GM18868 (cell line): ENCODE results near the gene RIC8B.
"Not testable (repeated sequence)": the region's sequence is repeated elsewhere in the genome, so short reads cannot be mapped to it uniquely, and the experiment has no call there.

Source experiments
- ATAC-seq: cut with Tn5 transposase; IDR thresholded peaks from one replicate; pipeline ENCODE4 v1.9.1; 2021; ENCODE audit warnings: mild to moderate bottlenecking, moderate library complexity; ENCODE audit not compliant: unreplicated experiment

The RIC8B gene

DNA sequence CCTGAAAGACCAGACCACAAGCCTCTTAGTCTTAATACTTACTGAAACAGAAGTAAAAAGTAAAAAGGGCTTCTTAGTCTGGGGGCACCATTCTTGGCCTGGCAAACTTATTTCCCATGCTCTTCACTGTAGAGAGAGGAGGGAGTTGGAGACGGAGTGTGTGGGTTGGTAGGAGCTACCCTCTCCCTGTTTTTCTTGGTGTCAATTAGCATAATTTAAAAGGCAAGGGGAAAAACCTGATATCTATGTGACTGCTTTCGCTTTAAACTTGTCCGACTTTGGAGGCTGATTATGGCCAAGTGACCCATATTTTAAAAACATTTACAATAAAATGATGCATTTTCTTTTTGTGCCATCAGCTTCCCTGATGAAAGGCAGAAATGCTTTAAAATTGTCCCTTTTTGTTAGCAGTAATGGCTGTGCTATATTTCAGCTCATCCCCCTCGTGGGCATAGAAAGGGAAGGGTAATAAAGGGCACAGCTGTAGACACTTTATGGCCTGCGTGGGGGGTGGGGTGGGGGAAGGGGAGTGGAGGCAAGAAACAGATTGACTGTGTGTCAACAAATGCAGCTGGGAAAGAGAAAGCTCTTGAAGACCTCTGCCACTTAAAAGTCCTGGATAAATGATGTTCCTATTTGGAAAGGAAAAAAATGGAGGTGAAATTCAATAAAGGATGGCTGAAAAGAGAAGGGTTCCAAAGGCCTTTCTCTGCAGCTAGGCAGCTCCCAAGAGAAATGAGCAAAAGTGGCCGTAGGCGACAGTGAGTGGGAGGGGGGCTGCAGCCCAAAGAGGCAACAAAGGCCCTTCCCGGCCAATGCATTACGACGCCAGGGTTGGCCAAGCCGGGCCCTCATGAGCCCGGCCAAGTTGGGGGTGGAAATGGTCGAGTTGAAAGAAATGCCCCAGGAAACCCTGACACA lies 123.8 kb downstream of the RIC8B start:
- ATAC-seq, result no peak

DNA sequence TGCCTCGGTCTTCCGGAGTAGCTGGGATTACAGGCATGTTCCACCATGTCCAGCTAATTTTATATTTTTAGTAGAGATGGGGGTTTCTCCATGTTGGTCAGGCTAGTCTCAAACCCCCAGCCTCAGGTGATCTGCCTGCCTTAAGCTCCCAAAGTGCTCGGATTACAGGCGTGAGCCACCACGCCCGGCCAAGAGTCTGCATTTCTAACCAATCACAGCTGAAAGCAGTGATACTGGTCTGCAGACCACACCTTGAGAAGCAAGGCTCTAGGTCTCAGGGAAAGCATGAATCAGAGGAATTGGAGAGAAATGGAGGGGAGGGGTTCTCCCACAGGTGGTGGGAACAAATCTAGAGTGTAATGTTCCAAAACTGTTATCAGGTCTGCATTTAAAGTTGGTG lies 126.1 kb downstream of the RIC8B start:
- no peak for ATAC-seq

DNA sequence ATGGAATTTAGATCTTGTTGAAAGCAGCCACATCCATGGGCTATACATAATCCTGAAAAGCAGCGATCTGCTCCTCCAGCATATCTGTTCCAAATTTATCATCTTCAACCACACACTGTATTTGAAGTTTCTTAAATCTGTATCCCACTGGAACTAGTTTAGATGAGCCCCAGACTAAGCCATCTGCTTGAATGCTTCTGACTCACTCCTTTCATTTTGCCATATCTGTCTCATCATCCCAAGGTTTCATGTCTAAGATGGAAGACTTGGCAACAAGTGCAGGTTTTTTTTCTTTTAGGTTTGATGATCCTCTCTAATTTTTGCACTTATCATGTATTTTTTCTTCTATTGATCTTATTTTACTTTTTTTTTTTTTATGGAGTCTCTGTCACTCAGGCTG lies 126.8 kb downstream of the RIC8B start:
- no peak for ATAC-seq

DNA sequence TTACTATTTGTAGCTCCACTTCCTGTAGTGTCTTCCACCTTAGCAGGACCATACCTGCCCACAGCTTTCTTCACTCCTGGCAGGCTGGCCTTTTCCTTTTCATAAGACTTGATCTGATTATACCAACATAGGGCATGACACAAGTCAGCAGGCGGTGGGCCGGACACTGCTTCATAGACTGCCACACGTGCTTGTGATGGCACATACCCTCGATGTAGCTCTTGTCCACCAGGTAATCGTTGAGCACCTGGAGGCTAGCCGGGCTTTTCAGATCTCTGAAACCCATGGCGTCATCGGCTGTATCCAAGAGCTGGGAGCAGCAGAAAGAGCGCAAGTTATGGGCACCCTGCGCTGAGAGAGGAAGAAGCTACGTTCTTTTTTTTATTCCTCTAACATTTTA lies 127.6 kb downstream of the RIC8B start:
- ATAC-seq, result no peak

DNA sequence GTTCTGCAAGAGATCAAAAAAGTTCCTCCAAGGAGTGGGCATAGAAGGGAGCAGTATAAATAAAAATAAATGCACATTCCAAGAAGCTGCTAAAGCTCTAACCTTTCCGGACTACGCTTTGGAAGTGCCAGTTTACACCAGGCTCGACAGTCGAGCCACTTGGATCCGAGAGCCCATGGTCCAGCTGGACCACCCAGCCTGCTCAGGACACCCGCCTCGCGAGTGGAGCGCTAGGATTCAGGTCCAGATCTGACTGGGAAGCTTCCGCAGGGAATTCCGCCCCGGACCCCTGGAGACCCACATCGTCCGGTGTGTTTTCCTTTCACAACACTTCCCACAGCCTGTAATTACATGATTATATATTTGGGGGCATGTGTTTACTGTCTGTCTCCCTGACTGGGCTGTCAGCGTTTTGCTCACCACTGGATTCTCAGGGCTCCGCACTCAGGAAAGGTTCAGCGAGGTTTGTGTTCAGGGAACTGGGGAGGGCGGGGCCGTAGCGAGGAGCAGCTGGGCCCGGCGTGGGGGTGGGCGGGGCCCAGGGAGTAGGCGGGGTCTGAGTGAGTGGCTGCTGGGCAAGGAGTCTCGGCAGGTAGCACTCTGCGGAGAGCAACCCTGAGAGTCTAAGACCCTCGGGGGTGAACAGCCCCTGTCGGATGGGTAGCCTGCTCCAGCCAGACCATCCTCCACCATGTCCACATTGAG lies 128.9 kb downstream of the RIC8B start:
- ATAC-seq, result peak; percentile 81

DNA sequence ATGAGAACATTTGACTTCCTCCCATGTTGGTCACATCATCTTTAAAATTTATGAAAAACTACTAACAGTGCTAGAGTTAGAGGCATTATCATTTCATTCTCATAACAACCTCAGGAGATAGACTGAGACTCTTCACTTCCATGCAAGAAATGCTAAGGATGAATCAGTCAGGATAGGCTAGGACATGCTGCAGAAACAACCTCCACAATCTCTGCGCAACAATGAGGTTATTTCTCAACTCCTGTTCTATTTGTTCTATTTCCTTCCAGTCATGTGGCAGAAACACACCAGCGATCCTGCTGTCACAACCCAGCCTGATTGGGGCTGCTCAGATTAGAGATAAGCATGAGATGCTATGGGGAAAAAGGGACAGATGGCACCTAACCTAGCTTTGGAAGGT lies 132.2 kb downstream of the RIC8B start:
- ATAC-seq, result no peak

DNA sequence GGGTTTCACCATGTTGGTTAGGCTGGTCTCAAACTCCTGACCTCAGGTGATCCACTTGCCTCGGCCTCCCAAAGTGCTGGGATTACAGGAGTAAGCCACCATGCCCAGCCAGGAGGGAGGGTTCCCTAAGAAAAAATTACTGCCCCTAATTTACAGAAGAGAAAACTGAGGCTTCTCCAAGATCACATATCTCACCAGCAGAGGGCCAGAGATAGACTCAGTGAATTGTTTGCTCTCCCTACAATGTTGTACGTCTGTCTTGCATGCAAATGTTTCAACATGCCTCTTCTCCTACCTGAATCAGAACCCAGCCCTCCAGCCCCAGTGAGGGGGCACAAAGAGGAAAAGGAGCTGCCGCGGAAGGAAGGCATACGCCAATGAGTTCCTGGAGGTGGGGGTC lies 132.9 kb downstream of the RIC8B start:
- ATAC-seq, result no peak

DNA sequence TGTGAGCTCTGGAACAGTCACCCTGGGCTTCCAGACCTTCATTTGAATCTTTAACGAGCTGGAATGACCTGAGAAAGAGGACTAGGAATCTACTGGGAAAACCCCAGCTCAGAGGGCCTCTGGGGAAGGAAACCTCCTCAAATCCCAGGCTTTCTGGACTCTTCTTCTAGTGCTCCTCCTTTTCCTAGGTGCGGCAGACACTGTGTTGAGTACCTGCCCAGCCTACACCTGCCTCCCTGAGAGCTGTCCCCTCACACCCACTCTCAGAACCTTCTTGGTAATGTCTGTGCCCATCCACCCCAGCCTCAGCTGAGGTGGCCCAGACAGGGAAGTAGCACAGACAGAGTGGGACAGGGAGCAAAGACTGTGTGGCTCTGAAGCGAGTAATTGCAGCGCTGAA lies 133.4 kb downstream of the RIC8B start:
- ATAC-seq, result no peak

DNA sequence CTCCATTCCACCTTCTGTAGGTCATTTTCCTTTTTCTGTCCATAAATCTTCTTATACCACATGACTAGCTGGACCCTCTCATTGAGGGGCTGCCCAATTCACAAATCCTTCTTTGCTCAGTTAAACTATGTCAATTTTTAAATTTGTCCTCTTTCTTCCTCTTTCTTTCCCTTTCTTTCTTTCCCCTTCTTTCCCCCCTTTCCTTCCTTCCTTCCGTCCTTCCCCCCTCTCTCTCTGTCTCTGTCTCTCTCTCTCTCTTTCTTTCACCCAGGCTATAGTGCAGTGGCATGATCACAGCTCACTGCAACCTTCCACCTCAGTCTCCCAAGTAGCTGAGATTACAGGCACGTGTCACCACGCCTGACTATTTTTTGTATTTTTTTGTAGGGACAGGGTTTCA lies 134.1 kb downstream of the RIC8B start:
- no peak for ATAC-seq

DNA sequence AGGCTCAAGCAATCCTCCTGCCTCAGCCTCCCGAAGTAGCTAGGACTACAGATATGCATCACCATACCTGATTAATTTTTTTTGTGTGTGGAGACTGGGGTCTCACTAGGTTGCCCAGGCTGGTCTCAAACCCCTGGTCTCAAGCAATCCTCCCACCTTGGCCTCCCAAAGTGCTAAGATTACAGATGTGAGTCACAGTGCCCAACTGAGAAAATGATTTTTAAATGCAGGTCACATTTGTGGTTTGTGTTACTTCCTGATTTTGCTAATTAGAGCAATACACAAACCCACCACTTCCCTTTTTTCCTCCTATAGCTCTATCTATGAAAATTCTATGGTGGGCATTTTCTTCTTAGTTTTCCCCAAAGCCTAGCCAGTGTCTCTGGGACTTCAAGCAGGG lies 135.7 kb downstream of the RIC8B start:
- peak; percentile 75 for ATAC-seq

DNA sequence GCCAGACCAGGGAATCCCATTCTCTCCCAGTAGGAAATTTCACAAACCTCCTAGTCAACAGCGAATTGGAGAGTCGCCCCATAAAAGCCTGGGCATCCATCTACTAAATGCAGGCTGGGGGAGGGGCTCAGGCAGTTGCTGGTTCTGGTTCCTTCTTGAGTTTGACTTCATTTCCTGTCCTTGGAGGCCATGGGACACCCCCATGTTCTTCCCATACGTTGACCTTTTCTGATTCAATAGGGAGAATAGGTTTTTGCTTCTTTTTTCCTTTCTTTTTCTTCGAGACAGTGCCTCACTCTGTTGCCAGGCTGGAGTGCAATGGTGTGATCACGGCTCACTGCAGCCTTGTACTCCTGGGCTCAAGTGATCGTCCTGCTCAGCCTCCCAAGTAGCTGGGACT lies 137.1 kb downstream of the RIC8B start:
- no peak for ATAC-seq

DNA sequence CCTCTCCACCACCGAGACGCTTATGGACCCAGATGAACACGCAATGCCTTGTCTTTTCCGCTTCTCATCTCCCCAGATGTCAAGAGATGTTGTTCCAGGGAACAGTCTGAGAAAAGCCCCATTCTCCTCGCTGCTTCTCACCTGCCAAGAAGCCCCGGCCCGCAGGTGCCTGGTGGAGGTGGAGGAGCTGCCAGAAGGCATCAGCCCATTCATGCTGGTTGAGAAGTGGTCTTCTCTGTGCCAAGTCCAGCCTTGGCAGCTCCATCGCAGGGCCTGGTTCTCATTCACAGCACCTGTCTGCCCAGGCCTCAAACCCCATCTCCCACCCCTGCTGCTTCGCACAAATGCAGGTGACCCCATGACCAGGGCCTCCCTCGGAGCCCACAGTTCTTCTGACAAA lies 139.0 kb downstream of the RIC8B start:
- no peak for ATAC-seq

DNA sequence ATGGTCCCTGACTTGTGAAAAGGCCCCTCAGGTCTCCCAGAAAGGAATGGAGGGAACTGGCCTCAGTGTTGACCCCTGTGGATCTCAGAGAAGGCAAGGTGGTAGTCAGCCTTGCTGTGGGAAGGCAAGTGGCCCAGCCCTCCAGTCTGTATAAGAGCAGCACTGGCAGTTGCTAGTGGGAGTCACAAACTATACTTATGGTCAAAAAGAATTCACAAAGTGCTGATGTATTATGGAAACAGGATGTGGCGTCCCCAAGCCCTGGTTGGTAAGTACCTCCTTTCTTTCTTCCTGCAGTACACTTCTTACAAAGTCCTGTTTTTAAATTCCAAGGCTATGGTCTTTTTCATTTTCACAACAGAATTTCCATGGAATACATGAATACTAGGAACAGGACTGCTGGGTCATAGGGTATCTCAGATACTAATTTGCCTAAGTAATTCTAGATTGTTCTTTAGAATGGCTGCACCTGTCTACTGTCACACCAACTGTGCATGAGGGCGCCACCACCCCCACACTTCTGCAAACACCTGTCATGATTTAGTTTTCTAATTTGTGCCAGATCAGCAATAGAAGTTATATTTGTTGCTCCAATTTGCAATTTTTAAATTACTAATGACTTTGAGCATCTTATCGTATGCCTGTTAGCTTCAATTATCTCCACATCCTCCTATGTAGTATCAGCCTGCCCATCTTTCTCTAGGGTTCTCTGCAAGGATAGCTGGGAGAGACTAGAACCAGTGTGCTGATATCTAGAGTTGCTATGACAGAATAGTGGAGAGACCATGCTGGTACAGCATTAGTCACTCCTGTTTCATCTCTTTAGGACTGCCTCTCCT lies 140.5 kb downstream of the RIC8B start:
- ATAC-seq, result peak; percentile 74

DNA sequence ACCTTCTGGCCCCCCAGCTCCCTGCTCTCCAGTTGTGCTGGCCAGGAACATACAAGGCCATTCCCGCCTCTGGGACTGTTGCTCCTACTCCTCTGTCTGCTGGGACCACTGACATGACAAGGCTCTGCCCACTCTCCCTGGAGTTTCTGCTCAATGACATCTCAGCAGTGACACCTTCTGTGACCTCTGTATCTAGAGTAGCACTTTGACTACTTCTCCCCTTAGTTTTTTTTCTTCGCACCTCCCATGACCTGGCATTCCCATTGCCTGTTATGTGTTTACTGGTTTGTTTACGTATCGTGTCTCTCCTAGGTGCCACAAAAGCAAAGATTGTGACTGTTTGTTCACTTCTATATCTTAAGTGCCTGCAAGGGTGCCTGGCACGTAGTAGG lies 141.1 kb downstream of the RIC8B start:
- ATAC-seq, result no peak

DNA sequence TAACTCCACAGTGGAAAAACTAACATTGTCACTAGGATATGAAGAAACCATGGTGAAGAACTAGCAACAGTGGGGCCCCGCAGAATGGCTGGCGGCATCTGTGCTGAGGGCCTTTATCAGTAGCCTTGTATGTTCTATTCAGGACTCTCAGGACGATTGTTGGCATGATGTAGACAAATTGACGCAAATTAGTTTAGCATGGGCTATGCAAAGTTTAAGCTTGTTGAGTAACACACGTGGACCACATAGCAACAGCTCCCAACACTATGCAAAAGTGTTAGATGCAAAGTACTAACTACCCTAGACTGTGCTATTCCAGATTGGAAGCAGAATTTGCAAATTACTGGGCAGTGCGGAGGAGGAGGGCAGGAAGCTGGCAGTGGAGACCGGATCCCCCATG lies 143.0 kb downstream of the RIC8B start:
- ATAC-seq, result no peak

DNA sequence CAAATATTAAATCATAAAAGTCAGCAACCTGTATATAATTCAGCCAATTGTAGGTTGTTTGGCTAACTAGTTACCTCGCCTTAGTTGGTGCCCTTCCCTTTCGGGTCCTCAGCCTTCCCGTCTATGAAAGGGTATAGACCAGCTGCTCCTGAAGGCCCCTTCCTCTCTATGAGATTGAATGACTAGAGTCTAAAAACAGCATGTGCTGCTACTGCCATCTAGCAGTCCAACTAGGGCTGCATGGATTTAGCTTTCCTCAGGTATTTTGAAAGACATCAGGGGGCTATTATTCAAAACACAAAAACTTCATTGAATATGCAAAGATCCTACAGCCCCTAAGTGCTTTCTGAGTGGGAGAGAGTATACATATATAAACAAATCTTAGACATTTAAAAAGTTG lies 144.3 kb downstream of the RIC8B start:
- no peak for ATAC-seq

DNA sequence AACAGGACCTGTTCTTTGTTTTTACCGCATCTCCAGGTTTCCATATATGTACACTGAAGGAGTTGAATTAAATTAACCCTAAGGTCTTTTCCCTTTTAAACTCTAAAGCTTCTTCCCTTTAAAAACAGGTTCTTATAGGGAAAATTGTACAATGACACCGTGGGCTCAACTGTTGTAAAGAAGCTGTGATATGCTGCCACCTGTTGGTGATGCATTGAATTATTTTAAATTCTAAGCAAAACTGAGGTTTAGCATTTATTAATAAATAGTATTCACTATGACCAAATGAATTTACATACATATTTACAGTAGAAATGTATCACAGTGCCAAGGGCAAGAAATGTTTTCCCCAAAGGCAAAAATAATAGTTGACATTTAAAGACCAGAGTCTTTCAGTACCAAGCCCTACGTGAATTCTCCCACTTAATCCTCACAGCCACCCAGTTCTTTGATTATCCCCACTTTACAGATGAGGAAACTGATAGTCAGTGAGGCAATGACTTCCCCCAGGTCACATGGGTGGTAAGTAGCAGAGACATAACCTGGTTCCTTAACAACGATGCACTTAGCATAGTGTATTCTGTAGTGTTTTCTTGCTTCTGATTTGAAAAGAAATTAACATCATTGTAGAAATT lies 145.5 kb downstream of the RIC8B start:
- no peak for ATAC-seq

DNA sequence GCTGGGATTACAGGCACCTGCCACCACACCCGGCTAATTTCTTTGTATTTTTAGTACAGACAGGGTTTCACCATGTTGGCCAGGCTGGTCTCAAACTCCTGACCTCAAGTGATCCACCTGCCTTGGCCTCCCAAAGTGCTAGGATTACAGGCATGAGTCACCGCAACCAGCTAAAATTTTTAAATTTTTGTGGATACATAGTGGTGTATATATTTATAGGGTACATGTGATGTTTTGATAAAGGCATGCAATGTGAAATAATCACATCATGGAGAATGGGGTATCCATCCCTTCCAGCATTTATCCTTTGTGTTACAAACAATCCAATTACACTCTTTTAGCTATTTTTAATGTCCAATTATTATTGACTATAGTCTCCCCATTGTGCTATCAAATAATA lies 147.5 kb downstream of the RIC8B start:
- ATAC-seq, result not testable (repeated sequence)

DNA sequence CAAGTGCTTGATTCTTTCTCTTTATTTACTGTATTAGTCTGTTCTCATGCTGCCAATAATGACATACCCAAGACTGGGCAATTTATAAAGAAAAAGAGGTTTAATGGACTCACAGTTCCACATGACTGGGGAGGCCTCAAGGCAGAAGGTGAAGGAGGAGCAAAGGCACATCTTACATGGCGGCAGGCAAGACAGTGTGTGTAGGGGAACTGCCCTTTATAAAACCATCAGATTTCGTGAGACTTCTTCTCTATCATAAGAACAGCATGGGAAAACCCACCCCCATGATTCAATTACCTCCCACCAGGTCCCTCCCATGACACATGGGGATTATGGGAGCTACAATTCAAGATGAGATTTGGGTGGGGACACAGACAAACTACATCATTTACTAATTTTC lies 149.1 kb downstream of the RIC8B start:
- ATAC-seq, result not testable (repeated sequence)

DNA sequence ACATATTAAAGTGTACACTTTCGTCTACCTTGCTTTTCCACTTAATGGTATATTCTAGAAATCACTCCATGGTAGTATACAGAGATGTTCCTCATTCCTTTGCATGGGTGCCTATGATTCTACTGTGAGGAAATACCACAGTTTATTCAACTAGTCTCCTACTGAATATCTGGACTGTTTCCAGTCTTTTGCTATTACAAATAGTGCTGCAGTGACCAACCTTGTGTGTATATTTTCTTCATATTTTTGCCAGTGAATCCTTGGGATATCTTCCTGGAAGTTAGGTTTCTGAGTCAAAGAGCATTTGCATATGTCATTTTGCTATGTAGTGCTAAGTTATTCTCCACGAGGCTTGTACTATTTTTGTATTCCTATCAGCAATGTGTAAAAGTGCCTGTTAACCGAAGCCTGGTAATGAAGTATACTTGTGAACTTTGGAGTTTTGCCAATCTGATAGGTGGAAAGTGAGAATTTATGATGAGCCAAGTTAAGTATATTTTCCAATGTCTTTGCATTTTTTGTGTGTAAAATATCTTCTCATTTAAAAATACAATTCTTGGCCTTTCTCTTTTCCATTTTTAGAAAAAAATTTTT lies 149.9 kb downstream of the RIC8B start:
- no peak for ATAC-seq

DNA sequence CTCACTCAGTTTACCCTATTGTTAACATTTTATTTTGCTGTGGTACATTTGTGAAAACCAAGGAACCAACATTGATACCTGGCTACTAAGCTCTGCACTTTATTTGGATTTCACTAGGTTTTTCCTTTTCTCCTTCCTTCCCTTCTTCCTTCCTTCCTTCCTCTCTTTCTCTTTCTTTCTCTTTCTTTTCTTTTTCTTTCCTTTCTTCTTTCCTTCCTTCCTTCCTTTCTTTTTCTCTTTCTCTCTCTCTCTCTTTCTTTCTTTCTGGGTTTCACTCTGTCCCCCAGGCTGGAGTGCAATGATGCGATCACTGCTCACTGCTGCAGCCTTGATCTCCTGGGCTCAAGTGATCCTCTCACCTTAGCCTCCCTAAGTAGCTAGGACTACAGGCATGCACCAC lies 152.2 kb downstream of the RIC8B start:
- ATAC-seq, result no peak
